GM19239 (cell line): ENCODE data around the gene CD276.
"Not testable (repeated sequence)": the region's sequence is repeated elsewhere in the genome, so short reads cannot be mapped to it uniquely, and the experiment has no call there.

ENCODE experiments used
- DNase-seq: peaks from one replicate; pipeline ENCODE4 v3.0.0; 2011; ENCODE audit warnings: low spot score; ENCODE audit not compliant: insufficient read length
- FAIRE-seq: peaks from 2 replicates; lab custom pipeline; 2011; peaks lifted over from hg19 to GRCh38; lab: Jason Lieb, UNC

Gene CD276

DNA sequence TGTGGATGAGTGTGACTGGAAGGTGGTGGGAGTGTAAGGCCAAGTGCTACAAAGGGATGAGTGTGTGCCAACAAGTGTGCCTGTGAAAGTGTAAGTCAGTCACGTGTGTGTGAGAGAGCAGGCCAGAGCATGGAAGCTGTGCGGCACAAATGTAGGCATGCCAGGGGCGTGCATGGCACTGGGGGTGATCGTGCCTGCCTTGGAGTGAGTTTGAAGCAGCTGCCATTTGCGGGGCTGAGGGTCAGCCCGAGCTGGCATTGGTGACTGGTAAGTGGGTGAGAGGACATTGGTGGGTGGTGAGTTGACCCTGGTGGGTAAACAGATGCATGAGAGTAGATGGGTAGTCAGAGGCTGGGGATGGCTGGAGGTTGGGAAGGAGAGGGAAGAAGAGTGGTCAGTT, 24.5 kb downstream of the CD276 start:
- no peak for DNase-seq
- no peak for FAIRE-seq

DNA sequence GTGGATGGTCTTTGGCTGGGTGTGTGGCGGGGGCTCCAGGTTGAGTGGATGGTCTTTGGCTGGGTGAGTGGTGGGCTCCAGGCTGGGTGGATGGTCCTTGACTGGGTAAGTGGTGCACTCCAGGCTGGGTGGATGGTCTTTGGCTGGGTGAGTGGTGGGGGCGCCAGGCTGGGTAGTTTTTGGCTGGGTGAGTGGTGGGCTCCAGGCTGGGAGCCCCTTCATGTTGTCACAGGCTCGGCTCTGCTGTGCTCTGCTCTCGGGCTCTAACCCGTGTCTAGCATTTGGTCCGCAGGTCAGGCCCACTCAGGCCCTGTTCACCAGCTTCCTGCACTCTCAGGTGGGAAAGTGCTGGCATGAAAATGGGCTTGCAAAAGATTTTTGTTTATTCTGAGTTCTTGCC, 25.1 kb downstream of the CD276 start:
- FAIRE-seq (no peak), DNase-seq (no peak)

DNA sequence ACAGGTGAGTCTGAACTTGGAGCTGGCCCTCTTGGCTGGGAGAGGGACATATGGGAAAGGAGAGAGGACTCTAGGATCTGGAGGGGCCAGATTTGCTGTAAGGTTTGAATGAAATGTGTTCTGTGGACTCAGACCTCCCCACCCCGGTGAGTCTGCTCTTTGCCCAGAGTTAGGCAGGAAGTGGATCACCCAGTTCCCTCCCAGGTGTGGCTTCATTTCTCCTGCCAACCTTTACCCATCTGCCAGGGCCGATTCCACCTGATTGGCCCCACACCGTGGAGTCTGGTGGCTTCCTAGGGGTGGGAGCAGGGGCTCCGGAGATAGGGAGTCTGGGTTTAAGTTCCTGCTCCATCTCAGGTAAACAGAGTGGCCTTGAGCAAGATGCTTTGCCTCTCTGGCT, 25.5 kb downstream of the CD276 start:
- DNase-seq = no peak
- no peak for FAIRE-seq

DNA sequence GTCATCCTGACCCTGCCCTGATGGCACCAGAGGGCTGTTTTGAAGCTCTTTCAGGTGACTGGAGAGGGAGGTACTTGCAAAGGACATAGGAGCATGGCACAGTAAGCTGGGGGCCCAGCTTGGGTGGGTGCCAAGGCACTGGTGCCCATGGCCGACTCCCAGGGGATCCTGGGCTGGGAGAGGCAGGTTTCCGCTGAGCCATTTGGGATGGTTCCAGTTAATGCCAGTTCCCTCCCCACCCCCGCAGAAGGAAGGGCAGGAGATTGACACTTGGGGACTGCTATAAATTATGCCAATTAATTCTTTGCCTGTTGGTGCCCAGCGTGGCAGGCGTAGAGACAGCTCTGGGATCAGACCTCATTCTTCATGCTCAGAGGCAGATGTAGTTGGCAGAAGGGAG, 26.1 kb downstream of the CD276 start:
- no peak for DNase-seq
- no peak for FAIRE-seq

DNA sequence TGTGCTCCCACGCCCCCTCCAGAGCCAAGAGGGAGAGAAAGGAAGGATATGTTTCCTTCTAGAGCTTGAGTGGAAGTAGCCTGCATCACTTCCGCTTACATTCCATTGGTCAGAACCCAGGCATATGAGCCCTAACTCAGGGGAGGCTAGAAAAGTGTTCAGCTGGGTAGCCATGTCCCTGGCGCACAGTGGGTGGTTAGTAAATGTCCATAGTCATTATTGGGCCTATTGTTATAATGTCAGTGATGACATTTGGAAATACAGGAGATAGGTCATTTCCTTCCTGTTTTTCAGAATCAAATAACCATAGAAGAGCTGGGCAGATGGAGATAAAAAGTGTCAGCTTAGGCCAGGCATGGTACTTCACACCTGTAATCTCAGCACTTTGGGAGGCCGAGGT, 27.3 kb downstream of the CD276 start:
- no peak for FAIRE-seq
- DNase-seq = no peak

DNA sequence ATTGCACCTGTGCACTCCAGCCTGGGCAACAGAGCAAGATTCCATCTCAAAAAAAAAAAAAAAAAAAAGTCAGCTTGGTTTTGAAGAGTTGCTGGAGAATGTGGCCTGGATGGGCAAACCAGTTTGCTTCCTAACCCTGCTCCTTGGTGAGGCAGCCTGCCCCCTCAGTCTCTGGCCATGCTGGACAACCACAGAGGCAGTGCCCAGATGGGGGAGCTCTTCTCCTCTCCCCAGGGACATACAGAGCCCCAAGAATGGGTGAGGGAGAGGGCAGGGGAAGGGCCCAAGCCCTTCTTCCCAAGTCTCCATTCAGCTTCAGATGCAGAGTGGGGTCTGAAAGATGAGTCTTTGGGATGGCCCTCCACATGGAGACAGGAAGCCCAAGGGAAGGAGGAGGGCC, 27.9 kb downstream of the CD276 start:
- FAIRE-seq = no peak
- no peak for DNase-seq

DNA sequence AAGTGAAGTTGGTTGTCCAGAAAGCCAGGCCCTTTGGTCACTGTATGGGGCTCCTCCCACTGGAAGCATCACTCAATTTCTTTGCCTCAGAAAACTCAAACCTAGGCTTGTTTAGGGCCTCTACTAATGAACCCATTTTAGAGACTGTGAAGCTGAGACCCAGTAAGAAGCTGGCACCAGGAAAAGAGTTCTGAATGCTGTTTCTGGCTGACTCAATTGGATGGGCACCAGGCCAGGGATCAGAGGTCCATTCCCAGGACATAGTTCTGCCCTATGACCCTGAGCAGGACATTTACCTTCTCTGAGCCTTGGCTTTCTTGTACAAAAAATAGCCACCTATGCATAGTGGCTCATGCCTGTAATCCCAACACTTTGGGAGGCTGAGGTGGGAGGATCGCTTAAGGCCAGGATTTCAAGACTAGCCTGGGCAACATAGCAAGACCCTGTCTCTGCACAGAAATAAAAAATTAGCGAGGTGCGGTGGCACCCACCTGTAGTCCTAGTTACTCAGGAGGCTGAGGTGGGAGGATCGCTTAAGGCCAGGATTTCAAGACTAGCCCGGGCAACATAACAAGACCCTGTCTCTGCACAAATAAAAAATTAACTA, 30.6 kb downstream of the CD276 start:
- no peak for FAIRE-seq
- no peak for DNase-seq

DNA sequence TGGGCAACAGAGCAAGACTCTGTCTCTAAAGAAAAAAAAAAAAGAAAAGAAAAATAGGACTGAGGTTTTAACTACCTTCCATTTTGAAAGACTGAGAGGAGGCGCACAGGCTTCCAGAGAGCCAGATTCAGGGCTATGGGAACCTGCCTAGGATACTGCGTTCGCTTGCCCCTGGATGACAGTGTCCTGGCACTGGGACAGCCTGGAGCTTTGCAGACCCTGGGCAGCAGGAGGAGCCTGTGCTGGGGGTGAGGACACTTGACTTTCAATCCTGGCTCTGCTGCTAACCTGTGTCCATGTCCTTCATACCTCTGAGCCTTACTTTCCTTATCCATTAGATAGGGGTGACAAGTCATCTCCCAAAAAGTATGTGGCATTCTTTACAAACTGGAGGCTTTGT, 31.2 kb downstream of the CD276 start:
- no peak for DNase-seq
- no peak for FAIRE-seq

DNA sequence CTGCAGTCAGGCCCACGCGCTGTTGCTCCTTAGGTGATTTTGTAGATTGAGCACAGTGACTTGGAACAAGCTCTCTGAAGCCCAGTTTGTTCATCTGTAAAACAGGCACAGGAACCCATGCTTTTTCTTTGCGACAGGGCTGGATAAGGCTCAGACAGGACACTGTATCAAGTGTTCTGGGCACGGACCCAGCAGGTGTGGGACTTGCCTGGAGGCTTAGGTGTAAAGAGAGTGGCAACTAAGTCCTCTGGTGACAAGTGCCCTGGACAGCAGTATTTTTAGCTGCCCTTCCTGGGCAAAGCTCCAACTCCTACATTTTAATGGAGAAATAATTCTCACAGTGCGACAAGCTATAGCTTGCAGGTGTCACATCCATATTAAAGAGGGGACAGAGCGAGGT, 32.2 kb downstream of the CD276 start:
- no peak for FAIRE-seq
- DNase-seq = no peak

DNA sequence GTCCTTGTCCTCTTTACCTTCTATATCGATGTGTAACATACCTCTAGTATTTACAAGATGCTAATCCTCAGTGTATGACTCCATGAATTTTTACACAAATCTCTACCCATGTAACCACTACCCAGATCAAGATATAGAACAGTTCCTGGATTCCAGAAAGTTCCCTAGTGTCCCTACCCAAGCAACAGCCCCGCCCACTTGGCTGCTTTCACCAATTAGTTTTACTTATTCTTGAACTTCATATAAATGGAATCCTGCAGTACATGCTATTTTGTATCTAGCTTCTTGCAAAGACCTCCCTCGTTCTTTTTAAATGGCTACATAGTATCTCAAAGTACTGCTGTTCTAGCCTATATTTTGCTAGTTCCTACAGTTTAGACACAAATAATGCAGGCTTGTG, 33.0 kb downstream of the CD276 start:
- FAIRE-seq (no peak), DNase-seq (no peak)

DNA sequence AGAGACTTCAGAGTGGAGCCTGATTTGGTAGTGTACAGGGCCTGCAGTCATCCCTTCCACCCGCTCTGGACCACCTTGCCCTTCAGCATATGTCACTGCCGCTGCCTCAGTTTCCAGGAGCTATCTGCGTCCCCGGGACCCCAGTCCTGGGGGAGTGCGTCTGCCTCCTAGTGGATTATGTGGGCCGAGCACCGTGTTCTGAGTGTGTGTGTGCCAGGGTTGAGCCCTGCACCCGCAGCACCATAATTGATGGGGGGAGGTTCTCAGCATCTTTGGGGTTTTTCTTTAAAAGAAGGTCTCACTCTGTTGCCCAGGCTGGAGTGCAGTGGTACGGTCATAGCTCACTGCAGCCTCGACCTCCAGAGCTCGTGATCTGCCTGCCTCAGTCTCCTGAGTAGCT, 33.6 kb downstream of the CD276 start:
- FAIRE-seq = no peak
- DNase-seq = no peak

DNA sequence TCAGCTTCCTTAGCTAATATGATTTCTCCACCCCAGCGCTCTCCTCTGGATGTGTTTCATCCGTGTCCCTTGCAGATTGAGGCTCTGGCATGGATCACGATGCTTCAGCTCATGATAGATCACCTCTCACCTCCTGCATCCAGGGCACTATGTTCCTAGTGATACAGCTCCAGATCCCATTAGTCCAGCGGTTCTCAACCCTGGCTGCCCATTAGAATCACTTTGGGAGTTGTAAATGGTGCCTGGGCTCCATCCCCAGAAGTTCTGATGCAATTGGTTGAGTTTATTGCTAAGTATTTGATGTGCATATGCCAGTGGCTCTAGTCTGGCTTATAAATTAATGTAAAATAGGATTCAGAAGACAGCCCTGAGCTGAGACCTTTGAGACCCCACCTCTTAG, 34.5 kb downstream of the CD276 start:
- no peak for FAIRE-seq
- DNase-seq = no peak

DNA sequence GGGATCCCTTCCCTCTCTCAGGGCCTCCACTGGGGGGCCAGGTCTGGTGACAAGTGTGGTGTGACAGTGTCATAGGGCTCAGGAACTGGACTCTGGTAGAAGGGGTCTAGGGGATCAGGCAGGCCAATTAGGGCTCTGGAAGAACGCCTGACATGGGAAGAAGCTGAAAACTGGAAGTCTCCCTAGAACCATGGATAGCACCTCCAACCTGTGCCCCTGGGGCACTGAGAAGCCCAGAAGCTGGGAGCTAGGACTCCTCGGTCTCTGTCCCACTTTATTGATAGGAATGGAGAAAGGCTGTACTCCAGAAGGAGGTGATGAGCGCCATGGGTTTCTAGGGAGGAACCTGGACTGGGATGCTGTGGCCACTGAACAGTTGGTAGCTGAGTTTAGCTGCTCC, 38.2 kb downstream of the CD276 start:
- no peak for FAIRE-seq

DNA sequence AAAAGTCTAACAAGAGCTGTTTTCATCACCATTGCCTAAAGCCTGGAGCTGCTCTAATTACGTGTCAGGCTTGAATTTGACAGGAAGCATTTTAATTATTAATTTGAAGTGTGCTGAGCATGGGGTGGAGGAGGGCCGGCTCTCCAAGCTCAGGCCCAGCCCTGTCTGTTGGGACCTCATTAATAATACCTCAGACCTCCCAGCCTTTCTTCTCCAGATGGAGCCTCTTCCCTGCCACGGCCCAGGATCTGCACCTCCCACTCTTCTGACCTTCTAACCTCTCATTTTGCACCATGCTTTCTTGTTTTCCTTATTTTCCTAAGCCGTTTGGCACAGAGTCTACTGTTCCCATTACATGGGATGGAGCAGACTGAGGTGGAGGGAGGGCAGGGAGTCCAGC, 39.0 kb downstream of the CD276 start:
- DNase-seq (no peak), FAIRE-seq (no peak)

More for the DNA sequence above, 38.2 kb downstream of the CD276 start:
- DNase-seq = no peak

DNA sequence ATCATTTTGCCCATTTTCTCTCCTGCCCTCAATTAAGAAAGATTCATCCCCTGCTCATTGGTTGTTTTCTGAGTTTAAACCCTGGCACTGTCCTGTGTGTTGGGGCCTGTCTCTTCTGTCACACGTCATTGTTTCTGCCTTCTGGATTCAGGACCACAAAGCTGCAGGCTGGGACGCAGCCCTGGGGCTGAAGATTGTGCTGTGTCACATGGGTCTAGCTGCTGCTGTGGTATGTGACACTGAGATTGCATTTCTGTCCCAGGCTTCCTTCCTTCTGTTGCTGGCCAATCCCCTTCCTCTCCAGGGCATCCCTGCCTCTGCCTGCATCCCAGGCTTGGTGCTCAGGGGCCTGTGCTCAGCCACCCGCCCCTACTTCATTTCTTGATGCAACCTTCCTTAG, 40.0 kb downstream of the CD276 start:
- FAIRE-seq = no peak
- no peak for DNase-seq

DNA sequence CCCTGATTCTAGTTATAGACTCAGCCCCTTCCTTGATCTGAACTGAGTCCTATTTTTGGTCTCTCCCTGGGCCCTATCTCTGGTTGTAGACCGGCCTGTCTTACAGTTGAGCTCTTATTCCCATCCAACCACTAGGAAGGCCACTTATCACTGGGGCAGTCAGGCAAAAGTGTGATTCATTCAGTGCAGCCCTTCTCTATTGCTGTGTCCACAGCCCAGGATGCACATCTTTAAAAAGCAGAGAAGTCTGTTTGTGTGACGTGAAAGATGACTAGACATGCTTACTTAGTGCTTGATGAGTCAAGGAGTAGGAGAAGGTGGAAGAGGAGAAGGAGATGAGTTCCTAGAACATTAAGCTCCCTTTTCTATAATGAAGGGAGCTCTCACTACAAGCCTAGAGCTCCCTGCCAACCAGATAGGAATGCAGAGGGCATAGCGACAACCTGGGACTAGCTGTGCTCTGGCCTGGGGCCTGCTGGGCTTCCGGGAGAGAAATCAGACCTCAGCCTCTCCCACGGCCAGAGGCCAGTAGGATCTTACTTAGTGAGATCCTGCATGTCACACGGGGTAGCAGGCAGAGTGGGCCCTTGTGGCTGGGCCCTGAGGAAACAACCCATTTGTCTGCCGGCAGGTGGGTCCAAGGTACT, 43.3 kb downstream of the CD276 start:
- DNase-seq (no peak), FAIRE-seq (no peak)

DNA sequence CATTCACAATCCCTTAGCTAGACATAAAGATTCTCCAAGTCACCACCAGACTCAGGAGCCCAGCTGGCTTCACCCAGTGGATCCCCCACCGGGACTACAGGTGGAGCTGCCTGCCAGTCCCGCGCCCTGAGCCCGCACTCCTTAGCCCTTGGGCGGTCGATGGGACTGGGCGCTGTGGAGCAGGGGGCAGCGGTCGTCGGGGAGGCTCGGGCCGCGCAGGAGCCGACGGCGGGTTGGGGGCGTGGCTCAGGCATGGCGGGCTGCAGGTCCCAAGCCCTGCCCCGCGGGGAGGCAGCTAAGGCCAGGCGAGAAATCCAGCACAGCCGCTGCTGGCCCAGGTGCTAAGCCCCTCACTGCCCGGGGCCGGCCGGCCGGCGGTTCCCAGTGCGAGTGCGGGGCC, 47.9 kb downstream of the CD276 start:
- not testable (repeated sequence) for DNase-seq, FAIRE-seq

DNA sequence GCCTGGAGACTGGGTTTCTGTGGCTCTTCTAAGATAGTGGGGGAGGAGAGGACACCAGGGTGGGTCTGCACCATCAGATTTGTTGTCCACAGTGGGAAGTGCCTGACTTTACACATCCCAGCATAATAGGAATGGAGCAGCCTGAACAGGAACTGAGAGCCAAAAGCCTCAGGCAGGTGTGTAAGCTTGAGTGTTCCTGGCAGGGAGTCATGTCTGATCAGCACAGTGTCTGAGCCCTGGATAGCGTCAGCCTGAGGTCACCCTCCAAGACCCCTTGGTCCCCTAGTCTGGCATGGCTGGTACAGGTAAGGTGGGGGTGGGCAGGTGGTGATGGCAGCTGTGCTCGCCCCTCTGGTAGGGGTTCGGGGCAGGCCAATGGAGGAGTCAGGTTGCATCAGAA, 48.7 kb downstream of the CD276 start:
- FAIRE-seq (no peak), DNase-seq (no peak)

DNA sequence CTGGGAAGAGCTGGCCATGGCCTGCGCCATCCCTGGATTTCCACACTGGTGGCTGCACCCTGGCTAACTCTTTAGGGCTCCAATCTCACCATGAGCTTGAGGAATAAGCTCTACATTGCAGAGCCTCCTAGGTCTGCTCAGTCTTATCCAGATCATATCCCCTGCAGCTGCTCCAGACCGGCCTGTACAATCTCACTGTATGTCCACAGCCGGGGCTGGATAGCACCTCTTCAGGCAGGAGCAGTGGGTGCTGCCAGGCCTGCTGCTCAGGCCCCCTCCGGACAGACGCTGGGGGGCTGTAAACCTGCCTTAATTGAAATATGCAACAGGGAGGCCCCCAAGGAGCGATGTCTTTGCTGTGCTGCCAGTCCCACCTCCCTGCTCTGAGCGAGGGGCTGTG, 53.4 kb downstream of the CD276 start:
- no peak for DNase-seq
- FAIRE-seq = no peak

DNA sequence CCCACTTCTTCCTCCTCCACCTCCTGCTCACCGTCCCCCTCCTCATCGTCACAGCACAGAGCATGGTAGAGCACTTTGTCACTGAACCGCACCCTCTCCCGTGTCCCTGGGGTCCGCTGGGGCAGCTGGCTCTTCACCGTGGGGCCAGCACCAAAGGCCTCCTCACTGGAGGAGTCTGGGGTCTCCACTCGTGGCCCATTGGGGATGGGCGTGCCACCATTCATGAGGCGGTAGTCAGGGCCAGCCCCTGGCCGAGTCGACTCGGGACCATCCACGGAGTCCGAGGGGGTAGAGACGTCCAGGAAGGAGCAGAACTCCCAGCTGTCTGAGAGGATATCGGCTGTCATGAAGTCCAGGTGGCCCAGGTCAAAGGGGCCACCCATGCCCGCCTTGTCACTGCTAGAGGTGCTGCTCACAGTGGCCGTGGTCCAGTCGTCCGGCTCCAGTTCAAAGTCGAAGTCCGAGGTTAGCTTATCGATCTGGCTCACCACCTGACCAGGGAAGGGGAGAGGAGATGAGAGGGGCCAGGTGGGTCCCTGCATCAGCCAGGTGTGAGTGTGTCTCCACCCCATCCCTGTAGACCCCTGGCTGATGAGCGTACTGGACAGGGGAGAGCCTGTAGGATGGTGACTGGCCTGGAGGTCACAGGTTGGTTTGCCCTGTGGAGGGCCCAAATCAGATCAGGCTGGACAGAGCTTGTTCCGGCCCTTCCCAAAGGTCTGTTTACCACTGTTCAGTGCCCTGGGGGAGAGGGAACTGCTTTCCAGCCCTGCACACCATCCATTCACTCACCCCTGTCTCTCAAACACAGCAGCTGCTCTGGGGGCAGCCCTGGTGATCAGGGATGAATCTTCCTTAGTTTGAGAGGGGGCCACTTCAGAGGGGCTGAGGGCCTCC, 56.2 kb downstream of the CD276 start:
- FAIRE-seq = no peak
- DNase-seq = no peak

DNA sequence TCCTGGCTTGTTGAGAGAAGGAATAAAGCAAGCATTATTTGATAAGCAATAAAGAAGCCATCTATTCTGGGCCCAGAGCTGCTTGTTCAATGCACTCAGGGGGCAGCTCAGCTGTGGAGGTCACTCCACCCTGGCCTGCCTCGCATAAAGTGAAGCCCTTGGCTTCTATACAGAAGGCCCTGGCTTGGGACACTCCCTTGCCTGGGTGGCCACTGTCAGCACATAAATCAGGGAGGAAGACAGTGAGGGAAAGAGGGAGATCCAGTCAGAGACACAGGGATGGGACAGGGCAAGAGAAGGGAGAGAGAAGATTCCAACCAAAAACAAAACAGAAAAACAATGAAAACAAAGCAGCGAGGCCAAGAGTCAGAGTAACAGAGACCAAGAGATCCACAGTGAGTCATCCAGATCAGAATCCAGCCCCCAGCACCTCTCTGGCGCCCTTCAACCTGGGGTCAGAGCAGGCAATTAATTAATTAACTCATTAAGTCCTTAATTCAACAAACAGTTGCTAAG, 57.2 kb downstream of the CD276 start:
- FAIRE-seq (no peak), DNase-seq (no peak)
